ENCODE data around the gene NUF2. TPM values are rescaled to one million over a fixed set of nuclear protein-coding genes. Genes with fewer than 3 reads are reported as not detected.

The NUF2 gene
- total and polyA plus RNA-seq, 2 of the 8 experiments (the other 6 are each of a cell fraction or from before 2014, with no cell fraction given): 12.1 to 28.3 TPM

DNA sequence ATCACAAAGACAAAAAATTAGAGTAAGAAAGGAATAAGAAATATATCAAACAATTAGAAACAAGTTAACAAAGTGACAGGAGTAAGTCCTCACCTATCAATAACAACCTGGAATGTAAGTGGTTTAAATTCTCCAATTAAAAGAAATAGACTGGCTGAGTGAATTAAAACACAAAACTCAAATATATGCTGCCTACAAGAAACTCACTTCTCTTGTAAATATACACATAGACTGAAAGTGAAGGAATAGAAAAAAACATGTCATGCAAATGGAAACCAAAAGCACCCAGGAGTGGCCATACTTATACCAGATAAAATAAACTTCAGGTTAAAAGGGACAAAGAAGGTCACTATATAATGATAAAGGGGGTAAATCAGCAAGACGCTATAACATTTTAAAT, 43.2 kb upstream of the NUF2 start:
- Histone ChIP-seq H2BK20ac (ENCODE audit: low read length) (no peak overlapping the region), H4K91ac (replicated peaks; ENCODE audit: insufficient read length, low read length) (no peak overlapping the region), H3K23ac (ENCODE audit: insufficient read length) (no peak overlapping the region), H4K20me1 (replicated peaks in 1 of 2; ENCODE audit: control insufficient read depth in 1 of 2, insufficient read depth in 2 of 2, low read length in 2 of 2) (no peaks in the 10 kb centered on the region), H2BK15ac (ENCODE audit: low read length) (no peak overlapping the region), H3K27me3 (replicated peaks in 1 of 4; ENCODE audit: control insufficient read depth in 3 of 4, extremely low read depth in 1 of 4, insufficient read depth in 3 of 4, low read length in 3 of 4) (no peaks in the 10 kb centered on the region), H3K23me2 (ENCODE audit: low read depth, low read length) (no peaks in the 10 kb centered on the region), H3K79me2 (ENCODE audit: control insufficient read depth in 1 of 2, insufficient read depth in 2 of 2, low read length in 2 of 2) (no peaks in the 10 kb centered on the region), H3K79me1 (ENCODE audit: low read depth, low read length) (no peaks in the 10 kb centered on the region), H4K5ac (ENCODE audit: insufficient read length, low read depth, low read length) (no peak overlapping the region), H3K14ac (ENCODE audit: insufficient read length) (no peak overlapping the region), H3K27ac (ENCODE audit: low read depth, low read length) (no peak overlapping the region), H3K56ac (replicated peaks; ENCODE audit: insufficient read length, low read depth, low read length) (no peak overlapping the region), H2BK120ac (replicated peaks; ENCODE audit: low read depth, low read length) (no peak overlapping the region), H3K4me2 (ENCODE audit: insufficient read depth in 1 of 2, low read depth in 2 of 2, low read length in 2 of 2) (no peak overlapping the region), H2AK5ac (ENCODE audit: low read depth, low read length) (no peak overlapping the region), H3K9ac (replicated peaks in 1 of 4; ENCODE audit: extremely low read depth in 1 of 4, low read depth in 3 of 4, low read length in 3 of 4) (no peak overlapping the region), H3K4ac (replicated peaks; ENCODE audit: insufficient read length, low read depth, low read length) (no peak overlapping the region), H2BK12ac (ENCODE audit: low read depth, low read length) (no peak overlapping the region), H4K8ac (ENCODE audit: extremely low read depth, insufficient read depth, low read length) (no peak overlapping the region), H3K18ac (ENCODE audit: extremely low read depth, low read length) (no peak overlapping the region), H3K4me3 (ENCODE audit: extremely low read depth in 1 of 4, insufficient read depth in 2 of 4, low read depth in 3 of 4, low read length in 4 of 4) (no peak overlapping the region), H3K4me1 (replicated peaks in 1 of 4; ENCODE audit: control insufficient read depth in 3 of 4, insufficient read depth in 4 of 4, low read length in 3 of 4) (no peaks in the 10 kb centered on the region), H2BK5ac (ENCODE audit: low read depth, low read length) (no peak overlapping the region), H3K9me3 (ENCODE audit: insufficient read depth in 2 of 2, low read depth in 1 of 2, low read length in 1 of 2) (0 out of 4 replicates have a peak, but pooled peaks cover 0 to 5% of the 10 kb centered on the region in 2 experiments), H2AFZ (ENCODE audit: low read length) (no peak overlapping the region), H3K36me3 (ENCODE audit: control insufficient read depth in 2 of 4, insufficient read depth in 4 of 4, low read length in 3 of 4) (no peaks in the 10 kb centered on the region; a peak in 1 of 8 replicates)
- ChIA-PET POLR2A (ENCODE audit: partially characterized antibody) (no interaction called here), CTCF (ENCODE audit: partially characterized antibody) (no interaction called here)
- DNase-seq (ENCODE audit: low read depth in 1 of 2, low spot score in 2 of 2): no peak
- FAIRE-seq: no peak
- 84% methylated on average over 1 of the region's 1 CpG; no CpG with 5 or more reads in 1 of the 2 experiments for WGBS, 2 experiments (ENCODE audit: extremely low coverage in 1 of 2, insufficient coverage in 1 of 2, insufficient read length in 1 of 2, insufficient replicate concordance in 2 of 2, low coverage in 1 of 2, low lambda C conversion rate in 2 of 2, missing lambda C conversion rate in 1 of 2)
- TF ChIP-seq RXRA (IDR thresholded peaks at IDR 0.05; ENCODE audit: insufficient read depth, low read depth, low read length): no peak
- TF ChIP-seq YY1 (IDR thresholded peaks at IDR 0.05; ENCODE audit: low read depth, low read length): no peak
- no peak for TF ChIP-seq CEBPB (IDR thresholded peaks at IDR 0.05; ENCODE audit: low read depth, low read length)
- TF ChIP-seq BRCA1 (IDR thresholded peaks at IDR 0.05; ENCODE audit: low read depth, low read length): no peak
- TF ChIP-seq TBP (IDR thresholded peaks at IDR 0.05; ENCODE audit: low read depth, low read length): no peak
- TF ChIP-seq ZNF274 (IDR thresholded peaks at IDR 0.05; ENCODE audit: borderline replicate concordance, extremely low read depth, low read length): no peak
- TF ChIP-seq BACH1 (IDR thresholded peaks at IDR 0.05; ENCODE audit: low read length): no peak
- TF ChIP-seq MAFK (IDR thresholded peaks at IDR 0.05; ENCODE audit: low read depth, low read length): no peak
- no peak for TF ChIP-seq FOSL1 (IDR thresholded peaks at IDR 0.05; ENCODE audit: insufficient read depth, low read depth, low read length)
- no peak for TF ChIP-seq EGR1 (IDR thresholded peaks at IDR 0.05; ENCODE audit: borderline replicate concordance, low read depth, low read length)
- TF ChIP-seq TCF12 (IDR thresholded peaks at IDR 0.05; ENCODE audit: low read depth, low read length): no peak
- no peak for TF ChIP-seq RAD21 (IDR thresholded peaks at IDR 0.05 in 1 of 2, conservative IDR thresholded peaks at IDR 0.05 in 1 of 2; ENCODE audit: low read depth in 2 of 2, low read length in 2 of 2)
- TF ChIP-seq SIN3A (conservative IDR thresholded peaks at IDR 0.05 in 1 of 2, IDR thresholded peaks at IDR 0.05 in 1 of 2; ENCODE audit: low read depth in 1 of 2, low read length in 2 of 2): no peak
- no peak for TF ChIP-seq SP1 (IDR thresholded peaks at IDR 0.05; ENCODE audit: low read depth, low read length)
- TF ChIP-seq, protein P1, sequence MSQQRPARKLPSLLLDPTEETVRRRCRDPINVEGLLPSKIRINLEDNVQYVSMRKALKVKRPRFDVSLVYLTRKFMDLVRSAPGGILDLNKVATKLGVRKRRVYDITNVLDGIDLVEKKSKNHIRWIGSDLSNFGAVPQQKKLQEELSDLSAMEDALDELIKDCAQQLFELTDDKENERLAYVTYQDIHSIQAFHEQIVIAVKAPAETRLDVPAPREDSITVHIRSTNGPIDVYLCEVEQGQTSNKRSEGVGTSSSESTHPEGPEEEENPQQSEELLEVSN (IDR thresholded peaks at IDR 0.05): no peak

All from H1 (cell line).